Osteoblast (primary cell): ENCODE data around the gene NAE1. TPM values are rescaled to one million over a fixed set of nuclear protein-coding genes. Genes with fewer than 3 reads are reported as not detected.

Experiments
- DNase-seq: peaks from one replicate; pipeline ENCODE4 v3.0.0; 2011; ENCODE audit warnings: low spot score, mixed read lengths; ENCODE audit not compliant: insufficient read length; ENCODE audit errors: missing footprints
- H2AFZ ChIP-seq: 2 replicates; pipeline ENCODE4 v1.6.0; 2011; ENCODE audit warnings: mild to moderate bottlenecking, low read length
- H3K27ac ChIP-seq: 2 replicates; pipeline ENCODE4 v1.5.1; 2011; ENCODE audit warnings: mild to moderate bottlenecking, low read depth, low read length, moderate library complexity
- H3K27me3 ChIP-seq: 2 replicates; pipeline ENCODE4 v1.6.0; 2012; ENCODE audit warnings: mild to moderate bottlenecking, control low read depth, inconsistent platforms, low read length, moderate library complexity; ENCODE audit not compliant: insufficient read depth
- H3K36me3 ChIP-seq: 2 replicates; pipeline ENCODE4 v1.5.1; 2011; ENCODE audit warnings: mild to moderate bottlenecking, low read length, control low read depth, moderate library complexity; ENCODE audit not compliant: insufficient read depth
- H3K4me1 ChIP-seq: 2 replicates; pipeline ENCODE4 v1.5.1; 2011; ENCODE audit warnings: mild to moderate bottlenecking, low read length, control low read depth, moderate library complexity; ENCODE audit not compliant: insufficient read depth
- H3K4me2 ChIP-seq: 2 replicates; pipeline ENCODE4 v1.6.0; 2011; ENCODE audit warnings: mild to moderate bottlenecking, low read length; ENCODE audit not compliant: insufficient read depth
- H3K4me3 ChIP-seq: fragments of 200-600 bp; sonication (generic); 3 replicates; pipeline ENCODE4 v1.5.1; 2012; ENCODE audit warnings: mild to moderate bottlenecking, low read length, inconsistent platforms; ENCODE audit not compliant: insufficient read depth
- H3K79me2 ChIP-seq: 2 replicates; pipeline ENCODE4 v1.6.0; 2012; ENCODE audit warnings: mild to moderate bottlenecking, low read length, control low read depth, inconsistent platforms; ENCODE audit not compliant: insufficient read depth
- H3K9me3 ChIP-seq: 2 replicates; pipeline ENCODE4 v1.5.1; 2011; ENCODE audit warnings: low read depth, low read length, control low read depth
- H4K20me1 ChIP-seq: 2 replicates; pipeline ENCODE4 v1.6.0; 2012; ENCODE audit warnings: mild to moderate bottlenecking, low read length, control low read depth; ENCODE audit not compliant: insufficient read depth
- CTCF ChIP-seq: IDR thresholded peaks from 2 replicates; pipeline ENCODE4 v1.5.1; 2011; ENCODE audit warnings: mild to moderate bottlenecking, low read depth, low read length, moderate library complexity; ENCODE audit errors: extremely low read depth
- total RNA-seq: library from RNA; depleted of rRNA; stranded (reverse); fragments of >200 nt; gene quantifications from 2 replicates; pipeline ENCODE4 v1.2.3, GENCODE V29; 2012

Gene NAE1
- total RNA-seq, 1 donor: 73.5 TPM

DNA sequence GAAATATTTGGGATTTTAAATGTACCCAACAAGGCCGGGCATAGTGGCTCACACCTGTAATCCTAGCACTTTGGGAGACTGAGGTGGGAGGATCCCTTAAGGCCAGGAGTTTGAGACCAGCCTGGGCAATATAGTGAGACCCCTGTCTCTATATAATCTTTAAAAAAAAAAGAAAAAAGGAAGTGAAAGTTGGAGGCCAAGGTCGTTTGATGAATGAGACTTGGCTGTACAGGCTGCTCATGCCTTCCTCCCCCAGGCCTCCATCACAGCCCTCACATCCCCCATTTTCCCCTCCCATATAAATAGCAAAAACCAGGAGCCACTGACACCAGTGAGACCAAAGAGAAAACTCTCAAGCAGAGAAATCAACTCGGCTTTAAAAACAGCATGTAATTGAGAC lies 10.1 kb upstream of the NAE1 start:
- Histone ChIP-seq H3K9me3 (no peaks in the 10 kb centered on the region), H3K4me2 (no peak overlapping the region), H3K36me3 (no peaks in the 10 kb centered on the region), H3K79me2 (no peaks in the 10 kb centered on the region), H3K4me1 (no peaks in the 10 kb centered on the region), H3K4me3 (no peak overlapping the region), H3K27me3 (peaks cover 41% of the 10 kb centered on the region), H2AFZ (no peak overlapping the region), H4K20me1 (no peaks in the 10 kb centered on the region), H3K27ac (no peak overlapping the region)
- no peak for DNase-seq
- TF ChIP-seq CTCF: no peak

DNA sequence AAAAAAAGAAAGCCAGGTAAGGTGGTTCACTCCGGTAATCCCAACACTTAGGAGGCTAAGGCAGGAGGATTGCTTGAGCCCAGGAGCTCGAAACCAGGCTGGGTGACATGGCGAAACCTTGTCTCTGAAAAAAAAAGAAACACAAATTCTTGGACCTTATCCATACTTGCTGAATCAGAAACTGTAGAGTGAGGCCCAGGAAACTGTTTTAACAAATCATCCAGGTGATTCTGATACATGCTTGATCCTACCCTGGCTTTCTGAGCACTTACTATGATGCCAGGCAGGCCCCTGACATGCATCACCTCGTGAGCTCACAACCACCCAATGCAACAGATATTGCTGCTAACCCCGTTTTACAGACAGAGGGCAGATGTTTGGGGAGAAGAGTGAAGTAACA lies 4.0 kb upstream of the NAE1 start:
- Histone ChIP-seq H3K79me2 (peaks cover 7% of the 10 kb centered on the region), H3K9me3 (no peaks in the 10 kb centered on the region), H2AFZ (no peak overlapping the region), H4K20me1 (peaks cover under 1% of the 10 kb centered on the region), H3K27ac (no peak overlapping the region), H3K36me3 (no peaks in the 10 kb centered on the region), H3K27me3 (no peaks in the 10 kb centered on the region), H3K4me1 (peaks cover 14% of the 10 kb centered on the region), H3K4me3 (no peak overlapping the region), H3K4me2 (no peak overlapping the region)
- TF ChIP-seq CTCF: no peak
- no peak for DNase-seq

GRCh38 chr16:66832661-66833305 lies 2.0 kb upstream of the NAE1 start:
- Histone ChIP-seq H3K79me2 (peaks cover 27% of the 10 kb centered on the region), H3K27me3 (no peaks in the 10 kb centered on the region), H3K4me1 (peaks cover 20% of the 10 kb centered on the region), H2AFZ (peak overlapping the region; percentile 63), H3K4me2 (peak overlapping the region; percentile 54), H4K20me1 (peaks cover 16% of the 10 kb centered on the region), H3K27ac (no peak overlapping the region), H3K9me3 (no peaks in the 10 kb centered on the region), H3K4me3 (no peak overlapping the region), H3K36me3 (peaks cover under 1% of the 10 kb centered on the region)
- TF ChIP-seq CTCF: no peak
- no peak for DNase-seq

DNA sequence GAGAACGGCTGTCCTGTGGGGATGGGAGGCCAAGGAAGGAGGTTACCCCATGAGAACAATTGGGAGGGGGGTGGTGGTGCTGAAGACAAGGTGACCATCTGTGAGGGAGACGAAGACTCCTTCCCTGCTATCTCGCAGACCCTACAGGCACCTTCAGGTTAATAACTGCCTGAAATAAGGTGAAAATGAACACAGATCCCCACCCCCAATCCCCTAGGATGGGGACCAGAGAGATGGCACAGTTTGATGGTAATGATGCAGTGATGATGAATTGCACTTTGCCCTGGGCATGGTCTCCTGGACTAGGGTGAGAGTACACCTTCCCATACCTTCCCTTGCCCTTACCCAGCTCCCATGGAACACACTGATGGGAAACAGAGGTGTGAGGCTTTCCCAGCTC lies 1.4 kb upstream of the NAE1 start:
- Histone ChIP-seq H3K4me2 (peak overlapping the region; percentile 54), H3K27ac (no peak overlapping the region), H4K20me1 (peaks cover 19% of the 10 kb centered on the region), H3K9me3 (no peaks in the 10 kb centered on the region), H3K4me3 (no peak overlapping the region), H3K27me3 (no peaks in the 10 kb centered on the region), H3K36me3 (peaks cover 5% of the 10 kb centered on the region), H2AFZ (no peak overlapping the region), H3K79me2 (peaks cover 31% of the 10 kb centered on the region), H3K4me1 (peaks cover 20% of the 10 kb centered on the region)
- no peak for TF ChIP-seq CTCF
- DNase-seq: no peak
